Endodermal cell (in vitro differentiated cells): ENCODE results near the gene CWH43. TPM values are rescaled to one million over a fixed set of nuclear protein-coding genes. Genes with fewer than 3 reads are reported as not detected.

Source experiments
- DNase-seq: peaks from one replicate; pipeline ENCODE4 v3.0.0-alpha.2; 2017
- H3K27ac ChIP-seq: 2 replicates; pipeline ENCODE4 v1.5.1; 2013; ENCODE audit warnings: mild to moderate bottlenecking, low read depth, low read length, moderate library complexity
- H3K27me3 ChIP-seq: 2 replicates; pipeline ENCODE4 v1.6.1; 2013; ENCODE audit warnings: mild to moderate bottlenecking, low read length, moderate library complexity; ENCODE audit not compliant: insufficient read depth, control insufficient read depth, poor library complexity, severe bottlenecking
- H3K36me3 ChIP-seq: 2 replicates; pipeline ENCODE4 v1.7.0; 2013; ENCODE audit warnings: mild to moderate bottlenecking, low read length, moderate library complexity; ENCODE audit not compliant: control insufficient read depth, insufficient read depth
- H3K4me1 ChIP-seq: one replicate; pipeline ENCODE4 v1.7.0; 2013; ENCODE audit warnings: low read length; ENCODE audit not compliant: control insufficient read depth, insufficient read depth
- H3K4me3 ChIP-seq: 2 replicates; pipeline ENCODE4 v1.5.1; 2013; ENCODE audit warnings: mild to moderate bottlenecking, low read length, moderate library complexity
- H3K9ac ChIP-seq: 2 replicates; pipeline ENCODE4 v1.6.1; 2013; ENCODE audit warnings: mild to moderate bottlenecking, low read length, moderate library complexity; ENCODE audit not compliant: poor library complexity, severe bottlenecking; ENCODE audit errors: extremely low read depth
- H3K9me3 ChIP-seq: 2 replicates; pipeline ENCODE4 v1.6.1; 2013; ENCODE audit warnings: mild to moderate bottlenecking, low read length, moderate library complexity; ENCODE audit not compliant: control insufficient read depth
- H3K27ac Mint-ChIP-seq: 2 replicates; pipeline ENCODE4 v1.8.0; 2020; ENCODE audit warnings: mixed read lengths
- H3K27me3 Mint-ChIP-seq: 2 replicates; pipeline ENCODE4 v1.8.0; 2021; ENCODE audit warnings: mild to moderate bottlenecking, mixed read lengths; ENCODE audit not compliant: insufficient read depth
- H3K36me3 Mint-ChIP-seq: 2 replicates; pipeline ENCODE4 v1.8.0; 2020; ENCODE audit warnings: low read depth, mixed read lengths
- H3K4me1 Mint-ChIP-seq: 2 replicates; pipeline ENCODE4 v1.8.0; 2020; ENCODE audit warnings: mixed read lengths
- H3K4me3 Mint-ChIP-seq: 2 replicates; pipeline ENCODE4 v1.8.0; 2020; ENCODE audit warnings: mild to moderate bottlenecking, moderate library complexity, mixed read lengths
- H3K9me3 Mint-ChIP-seq: 2 replicates; pipeline ENCODE4 v1.8.0; 2020; ENCODE audit warnings: mild to moderate bottlenecking, mixed read lengths
- WGBS, 2 experiments: methylation state at CpG; one replicate each; pipeline versions ENCODE4 v1.1.5 to v1.1.7; 2013; ENCODE audit warnings: missing lambda C conversion rate in 2 of 2, mixed read lengths in 1 of 2; ENCODE audit not compliant: insufficient coverage in 1 of 2, insufficient read length in 1 of 2; 5-methylcytosine and 5-hydroxymethylcytosine counted together
- long read RNA-seq, 4 experiments: library from polyadenylated mRNA in 2 of 4; library from RNA in 1 of 4; library from capped mRNA in 1 of 4; stranded (forward) in 3 of 4; unstranded in 1 of 4; transcript quantifications; one replicate each; pipeline ENCODE4 v2.0.0, GENCODE V29; 2020 to 2021; ENCODE audit warnings: inconsistent platforms in 1 of 4
- polyA plus RNA-seq, 2 experiments: library from polyadenylated mRNA; stranded (reverse); fragments of 50-300 nt; gene quantifications; one replicate each; pipeline ENCODE4 v1.2.3, GENCODE V29; 2013
- total RNA-seq, 2 donors: library from RNA; stranded (reverse); fragmentation: NEBNext Ultra II Directional in 1 of 2; extraction: Animal tissue kit (Norgen Biotek cat#: 25700) in 1 of 2; gene quantifications; 2 replicates in 1 of 2; 3 replicates in 1 of 2; pipeline ENCODE4 v1.2.1, GENCODE V29; 2021
- TF ChIP-seq, protein P1 (sequence below): fragments of 200-600 bp; sonication (generic); conservative IDR thresholded peaks from 2 replicates; pipeline ENCODE4 v1.5.0; 2021; ENCODE audit warnings: antibody characterized with exemption, mild to moderate bottlenecking

The CWH43 gene
- total RNA-seq, result not detected
- polyA plus RNA-seq (2013, experiment 1 of 2), result not detected
- polyA plus RNA-seq (2013, experiment 2 of 2), result not detected
- long read RNA-seq, experiment 1, result 0 reads
- long read RNA-seq, experiment 2, result 0 reads
- long read RNA-seq, experiment 3, result 0 reads
- long read RNA-seq, experiment 4, result 0 reads

DNA sequence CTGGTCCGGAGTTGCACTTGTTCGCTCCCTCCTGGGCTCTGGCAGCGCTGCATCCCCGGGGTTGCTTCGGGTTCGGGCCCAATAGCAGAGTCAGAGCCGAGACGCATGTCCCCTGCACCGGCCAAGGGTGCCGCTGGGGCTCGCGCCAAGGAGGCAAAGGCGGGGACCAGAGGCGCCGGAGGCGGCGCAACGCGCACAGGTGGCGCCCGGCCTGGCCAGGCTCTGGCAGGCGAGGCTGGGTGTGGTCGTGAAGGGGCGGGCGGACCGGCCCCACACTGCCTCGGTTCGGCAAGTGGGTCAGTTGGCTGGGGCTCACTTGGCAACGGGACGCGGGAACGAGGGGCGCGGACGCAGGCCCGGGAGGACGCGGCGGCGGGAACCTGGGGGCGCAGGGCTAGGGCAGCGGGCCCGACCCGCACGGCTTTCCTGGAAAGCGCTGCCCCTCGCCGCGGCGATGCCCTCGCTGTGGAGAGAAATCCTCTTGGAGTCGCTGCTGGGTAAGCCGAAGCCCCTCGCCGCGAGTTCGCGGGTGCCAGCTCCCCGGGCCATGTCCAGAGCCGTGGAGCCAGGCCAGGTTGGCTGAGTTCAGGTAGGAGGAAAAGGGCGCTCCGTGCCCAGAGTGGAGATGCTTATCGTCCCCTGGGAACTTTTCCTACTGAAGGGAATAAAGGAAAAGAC lies at the start of gene CWH43:
Gene CWH43, plus strand, starts transcription at position 300 of the 678 bp plus-strand sequence. Its CDS starts 155 bp downstream, at position 455.
- TF ChIP-seq, protein P1, sequence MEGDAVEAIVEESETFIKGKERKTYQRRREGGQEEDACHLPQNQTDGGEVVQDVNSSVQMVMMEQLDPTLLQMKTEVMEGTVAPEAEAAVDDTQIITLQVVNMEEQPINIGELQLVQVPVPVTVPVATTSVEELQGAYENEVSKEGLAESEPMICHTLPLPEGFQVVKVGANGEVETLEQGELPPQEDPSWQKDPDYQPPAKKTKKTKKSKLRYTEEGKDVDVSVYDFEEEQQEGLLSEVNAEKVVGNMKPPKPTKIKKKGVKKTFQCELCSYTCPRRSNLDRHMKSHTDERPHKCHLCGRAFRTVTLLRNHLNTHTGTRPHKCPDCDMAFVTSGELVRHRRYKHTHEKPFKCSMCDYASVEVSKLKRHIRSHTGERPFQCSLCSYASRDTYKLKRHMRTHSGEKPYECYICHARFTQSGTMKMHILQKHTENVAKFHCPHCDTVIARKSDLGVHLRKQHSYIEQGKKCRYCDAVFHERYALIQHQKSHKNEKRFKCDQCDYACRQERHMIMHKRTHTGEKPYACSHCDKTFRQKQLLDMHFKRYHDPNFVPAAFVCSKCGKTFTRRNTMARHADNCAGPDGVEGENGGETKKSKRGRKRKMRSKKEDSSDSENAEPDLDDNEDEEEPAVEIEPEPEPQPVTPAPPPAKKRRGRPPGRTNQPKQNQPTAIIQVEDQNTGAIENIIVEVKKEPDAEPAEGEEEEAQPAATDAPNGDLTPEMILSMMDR, result peak; percentile 48
- WGBS, 2 experiments, result 7 to 9% methylated on average over 6 to 63 of the region's 63 CpGs
- Mint-ChIP-seq H3K4me3 (peak within 1 kb of the TSS; percentile 43), H3K9me3 (peaks cover 8% of the 10 kb centered on the region), H3K27ac (no peak within 1 kb of the TSS), H3K4me1 (no peaks in the 10 kb centered on the region), H3K36me3 (no peaks in the 10 kb centered on the region), H3K27me3 (peaks cover 70% of the 10 kb centered on the region)
- no peak within 1 kb of the TSS for H3K9ac ChIP-seq
- DNase-seq, result peak; percentile 89
- no peak within 1 kb of the TSS for H3K4me3 ChIP-seq
- H3K27ac ChIP-seq, result no peak within 1 kb of the TSS
- H3K4me1 ChIP-seq, result no peaks in the 10 kb centered on the region
- peaks cover 53% of the 10 kb centered on the region for H3K27me3 ChIP-seq
- H3K9me3 ChIP-seq, result peaks cover 6% of the 10 kb centered on the region
- no peaks in the 10 kb centered on the region for H3K36me3 ChIP-seq

DNA sequence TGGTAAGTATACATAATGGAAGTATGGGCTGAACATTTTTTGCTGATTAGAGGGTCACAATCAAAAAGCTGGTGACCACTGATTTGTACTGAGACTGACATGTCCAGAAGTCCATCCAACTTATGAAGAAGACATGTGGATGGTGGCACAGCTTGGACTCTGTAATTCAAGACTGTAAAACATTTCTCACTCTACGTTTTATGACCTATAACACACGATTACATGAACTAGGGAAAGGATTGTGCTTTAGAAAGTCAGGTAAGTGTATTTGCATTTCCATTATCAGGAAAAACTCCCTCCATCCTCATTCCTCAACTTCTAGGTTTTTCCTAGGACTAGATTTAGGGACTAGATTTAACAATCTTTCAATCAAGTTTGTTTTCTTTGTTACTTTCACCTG lies 49.0 kb upstream of the CWH43 start:
- Histone ChIP-seq H3K4me3 (no peak overlapping the region), H3K27me3 (peaks cover 10% of the 10 kb centered on the region), H3K9ac (no peak overlapping the region), H3K4me1 (no peaks in the 10 kb centered on the region), H3K36me3 (no peaks in the 10 kb centered on the region), H3K27ac (no peak overlapping the region), H3K9me3 (no peaks in the 10 kb centered on the region)
- H3K9me3 Mint-ChIP-seq, result peaks cover 4% of the 10 kb centered on the region
- no CpG with 5 or more reads among the region's 2 CpGs for WGBS, 2 experiments
- no peaks in the 10 kb centered on the region for H3K4me1 Mint-ChIP-seq
- no peak for DNase-seq
- peaks cover 12% of the 10 kb centered on the region for H3K27me3 Mint-ChIP-seq
- TF ChIP-seq, protein P1, result no peak
- H3K4me3 Mint-ChIP-seq, result no peak overlapping the region
- no peaks in the 10 kb centered on the region for H3K36me3 Mint-ChIP-seq
- H3K27ac Mint-ChIP-seq, result no peak overlapping the region

DNA sequence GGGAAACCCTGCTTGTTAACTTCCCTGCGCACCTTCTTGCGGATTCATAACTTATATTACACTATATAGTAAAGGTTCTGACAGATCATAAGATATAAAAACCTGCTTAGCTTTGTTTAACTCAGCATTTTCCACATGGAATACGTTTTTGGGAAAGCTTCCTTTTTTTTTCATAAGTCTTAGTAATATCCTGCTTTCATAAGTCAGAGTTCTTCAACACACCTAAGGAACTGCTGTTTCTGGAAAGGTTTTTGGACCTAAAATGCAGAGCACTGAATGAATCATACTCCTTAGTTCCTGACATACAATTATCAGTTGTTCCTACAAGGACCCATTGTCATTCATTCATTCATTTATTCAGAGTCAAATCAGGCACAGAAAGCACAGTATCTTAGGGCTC lies 47.2 kb upstream of the CWH43 start:
- H3K4me3 ChIP-seq, result no peak overlapping the region
- DNase-seq, result no peak
- H3K27me3 ChIP-seq, result peaks cover 19% of the 10 kb centered on the region
- no peak overlapping the region for H3K27ac Mint-ChIP-seq
- no peak overlapping the region for H3K9ac ChIP-seq
- 86% methylated on average over 3 of the region's 3 CpGs; no CpG with 5 or more reads in 1 of the 2 experiments for WGBS, 2 experiments
- no peaks in the 10 kb centered on the region for H3K9me3 ChIP-seq
- peaks cover 4% of the 10 kb centered on the region for H3K9me3 Mint-ChIP-seq
- no peaks in the 10 kb centered on the region for H3K4me1 Mint-ChIP-seq
- H3K27ac ChIP-seq, result no peak overlapping the region
- H3K4me3 Mint-ChIP-seq, result no peak overlapping the region
- H3K27me3 Mint-ChIP-seq, result peaks cover 10% of the 10 kb centered on the region
- H3K36me3 Mint-ChIP-seq, result no peaks in the 10 kb centered on the region
- H3K4me1 ChIP-seq, result no peaks in the 10 kb centered on the region
- TF ChIP-seq, protein P1, result no peak
- no peaks in the 10 kb centered on the region for H3K36me3 ChIP-seq
